ENCODE results near the gene ZNF219.

DNA sequence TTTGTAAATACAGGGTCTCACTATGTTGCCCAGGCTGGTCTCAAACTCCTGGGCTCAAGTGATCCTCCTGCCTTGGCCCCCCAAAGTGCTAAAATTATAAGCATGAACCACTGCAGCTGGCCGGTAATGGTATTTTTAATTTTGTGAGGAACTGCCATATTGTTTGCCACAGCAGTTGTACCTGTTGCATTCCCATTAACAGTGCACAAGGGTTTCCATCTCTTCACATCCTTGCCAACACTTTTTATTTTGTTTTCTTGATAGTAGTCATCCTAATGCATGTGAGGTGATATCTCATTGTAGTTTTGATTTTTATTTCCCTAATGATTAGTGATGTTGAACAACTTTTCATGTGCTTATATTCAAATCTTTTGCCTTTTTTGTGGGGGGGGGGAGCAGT lies 43.9 kb upstream of the ZNF219 start:
- TF ChIP-seq HDAC6 (IDR thresholded peaks at IDR 0.05; ENCODE audit: low read depth, low read length) = no peak
- no peak for TF ChIP-seq CEBPB (IDR thresholded peaks at IDR 0.05; ENCODE audit: borderline replicate concordance, low read depth, low read length)
- no peak for TF ChIP-seq EZH2 (conservative IDR thresholded peaks at IDR 0.05; ENCODE audit: low read depth, low read length)
- TF ChIP-seq DPF2 (CRISPR knock-in tag; IDR thresholded peaks at IDR 0.05; ENCODE audit: borderline replicate concordance, low read depth) = no peak
- no peak for TF ChIP-seq FOXA1 (IDR thresholded peaks at IDR 0.05)
- TF ChIP-seq FOXA1 (CRISPR knock-in tag; IDR thresholded peaks at IDR 0.05) = no peak
- TF ChIP-seq ATF1 (CRISPR knock-in tag; IDR thresholded peaks at IDR 0.05) = no peak
- no peak for TF ChIP-seq SMC3 (IDR thresholded peaks at IDR 0.05; ENCODE audit: low read length)
- TF ChIP-seq, protein P1, sequence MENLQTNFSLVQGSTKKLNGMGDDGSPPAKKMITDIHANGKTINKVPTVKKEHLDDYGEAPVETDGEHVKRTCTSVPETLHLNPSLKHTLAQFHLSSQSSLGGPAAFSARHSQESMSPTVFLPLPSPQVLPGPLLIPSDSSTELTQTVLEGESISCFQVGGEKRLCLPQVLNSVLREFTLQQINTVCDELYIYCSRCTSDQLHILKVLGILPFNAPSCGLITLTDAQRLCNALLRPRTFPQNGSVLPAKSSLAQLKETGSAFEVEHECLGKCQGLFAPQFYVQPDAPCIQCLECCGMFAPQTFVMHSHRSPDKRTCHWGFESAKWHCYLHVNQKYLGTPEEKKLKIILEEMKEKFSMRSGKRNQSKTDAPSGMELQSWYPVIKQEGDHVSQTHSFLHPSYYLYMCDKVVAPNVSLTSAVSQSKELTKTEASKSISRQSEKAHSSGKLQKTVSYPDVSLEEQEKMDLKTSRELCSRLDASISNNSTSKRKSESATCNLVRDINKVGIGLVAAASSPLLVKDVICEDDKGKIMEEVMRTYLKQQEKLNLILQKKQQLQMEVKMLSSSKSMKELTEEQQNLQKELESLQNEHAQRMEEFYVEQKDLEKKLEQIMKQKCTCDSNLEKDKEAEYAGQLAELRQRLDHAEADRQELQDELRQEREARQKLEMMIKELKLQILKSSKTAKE (CRISPR knock-in tag; IDR thresholded peaks at IDR 0.05; ENCODE audit: borderline replicate concordance) = no peak
- TF ChIP-seq ZNF296 (CRISPR knock-in tag; conservative IDR thresholded peaks at IDR 0.05) = no peak
- TF ChIP-seq ELF3 (CRISPR knock-in tag; IDR thresholded peaks at IDR 0.05) = no peak

Measured in HepG2 (cell line).